ENCODE measurements around the gene USP25.

USP25 gene

GRCh38 chr21:15776818-15777217, 47.0 kb downstream of the USP25 start:
- no peak for TF ChIP-seq JUND (IDR thresholded peaks at IDR 0.05; ENCODE audit: low read depth)
- no peak for DNase-seq (ENCODE audit: low read depth in 1 of 2, low spot score in 1 of 2)
- in situ Hi-C loops (cut with HindIII; ENCODE audit: low pct_unique_long_range_greater_than_20kb, low sequenced_read_pairs): no loop called here

GRCh38 chr21:15781986-15782385, 52.2 kb downstream of the USP25 start:
- TF ChIP-seq JUND (IDR thresholded peaks at IDR 0.05; ENCODE audit: low read depth): no peak
- no peak for DNase-seq (ENCODE audit: low read depth in 1 of 2, low spot score in 1 of 2)
- in situ Hi-C loops (cut with HindIII; ENCODE audit: low pct_unique_long_range_greater_than_20kb, low sequenced_read_pairs): no loop called here

GRCh38 chr21:15788847-15789523, 59.2 kb downstream of the USP25 start:
- 0 out of 2 replicates have a peak, but pooled peaks have one; percentile 9 for TF ChIP-seq JUND (IDR thresholded peaks at IDR 0.05; ENCODE audit: low read depth)
- DNase-seq (ENCODE audit: low read depth in 1 of 2, low spot score in 1 of 2): peak; percentile 7 to 72
- in situ Hi-C loops (cut with HindIII; ENCODE audit: low pct_unique_long_range_greater_than_20kb, low sequenced_read_pairs): no loop called here

- no peak for TF ChIP-seq JUND (IDR thresholded peaks at IDR 0.05; ENCODE audit: low read depth)
- in situ Hi-C loops (cut with HindIII; ENCODE audit: low pct_unique_long_range_greater_than_20kb, low sequenced_read_pairs): no loop called here
- no peak for DNase-seq (ENCODE audit: low read depth in 1 of 2, low spot score in 1 of 2)
Measured at GRCh38 chr21:15793109-15793508, 63.3 kb downstream of the USP25 start.

GRCh38 chr21:15793550-15794235, 63.9 kb downstream of the USP25 start:
- in situ Hi-C loops (cut with HindIII; ENCODE audit: low pct_unique_long_range_greater_than_20kb, low sequenced_read_pairs): no loop called here
- no peak for TF ChIP-seq JUND (IDR thresholded peaks at IDR 0.05; ENCODE audit: low read depth)
- DNase-seq (ENCODE audit: low read depth in 1 of 2, low spot score in 1 of 2): no peak

GRCh38 chr21:15794277-15794912, 64.6 kb downstream of the USP25 start:
- no peak for DNase-seq (ENCODE audit: low read depth in 1 of 2, low spot score in 1 of 2)
- in situ Hi-C loops (cut with HindIII; ENCODE audit: low pct_unique_long_range_greater_than_20kb, low sequenced_read_pairs): no loop called here

GRCh38 chr21:15795533-15795932, 65.8 kb downstream of the USP25 start:
- no peak for TF ChIP-seq JUND (IDR thresholded peaks at IDR 0.05; ENCODE audit: low read depth)
- DNase-seq (ENCODE audit: low read depth in 1 of 2, low spot score in 1 of 2): no peak
- in situ Hi-C loops (cut with HindIII; ENCODE audit: low pct_unique_long_range_greater_than_20kb, low sequenced_read_pairs): no loop called here

More at GRCh38 chr21:15794277-15794912, 64.6 kb downstream of the USP25 start:
- TF ChIP-seq JUND (IDR thresholded peaks at IDR 0.05; ENCODE audit: low read depth): no peak

GRCh38 chr21:15797577-15798363, 68.0 kb downstream of the USP25 start:
- no peak for TF ChIP-seq JUND (IDR thresholded peaks at IDR 0.05; ENCODE audit: low read depth)
- in situ Hi-C loops (cut with HindIII; ENCODE audit: low pct_unique_long_range_greater_than_20kb, low sequenced_read_pairs): no loop called here
- no peak for DNase-seq (ENCODE audit: low read depth in 1 of 2, low spot score in 1 of 2)

GRCh38 chr21:15801352-15801863, 71.6 kb downstream of the USP25 start:
- DNase-seq (ENCODE audit: low read depth in 1 of 2, low spot score in 1 of 2): no peak
- TF ChIP-seq JUND (IDR thresholded peaks at IDR 0.05; ENCODE audit: low read depth): no peak
- in situ Hi-C loops (cut with HindIII; ENCODE audit: low pct_unique_long_range_greater_than_20kb, low sequenced_read_pairs): no loop called here

- TF ChIP-seq JUND (IDR thresholded peaks at IDR 0.05; ENCODE audit: low read depth): no peak
- no peak for DNase-seq (ENCODE audit: low read depth in 1 of 2, low spot score in 1 of 2)
- in situ Hi-C loops (cut with HindIII; ENCODE audit: low pct_unique_long_range_greater_than_20kb, low sequenced_read_pairs): no loop called here
Measured at GRCh38 chr21:15804247-15805005, 74.6 kb downstream of the USP25 start.

- no peak for DNase-seq (ENCODE audit: low read depth in 1 of 2, low spot score in 1 of 2)
- in situ Hi-C loops (cut with HindIII; ENCODE audit: low pct_unique_long_range_greater_than_20kb, low sequenced_read_pairs): no loop called here
Measured at GRCh38 chr21:15809065-15809464, 79.3 kb downstream of the USP25 start.

GRCh38 chr21:15809818-15810217, 80.0 kb downstream of the USP25 start:
- in situ Hi-C loops (cut with HindIII; ENCODE audit: low pct_unique_long_range_greater_than_20kb, low sequenced_read_pairs): no loop called here
- DNase-seq (ENCODE audit: low read depth in 1 of 2, low spot score in 1 of 2): no peak

More at GRCh38 chr21:15809065-15809464, 79.3 kb downstream of the USP25 start:
- no peak for TF ChIP-seq JUND (IDR thresholded peaks at IDR 0.05; ENCODE audit: low read depth)

More at GRCh38 chr21:15809818-15810217, 80.0 kb downstream of the USP25 start:
- TF ChIP-seq JUND (IDR thresholded peaks at IDR 0.05; ENCODE audit: low read depth): no peak

Measured in T47D (cell line).